GM12878 (cell line): ENCODE results near the gene SORBS1. TPM values are rescaled to one million over a fixed set of nuclear protein-coding genes. Genes with fewer than 3 reads are reported as not detected.

Source experiments
- BHLHE40 ChIP-seq, 2 experiments: fragments of 450-650 bp in 1 of 2; IDR thresholded peaks; 2 replicates each; pipeline ENCODE4 v1.6.1; 2011 to 2017; ENCODE audit warnings: low read depth in 2 of 2, borderline replicate concordance in 1 of 2, improper control_type of control experiment in 1 of 2, low read length in 1 of 2, mild to moderate bottlenecking in 1 of 2
- CREB1 ChIP-seq: IDR thresholded peaks from 2 replicates; pipeline ENCODE4 v1.6.1; 2012; ENCODE audit warnings: low read depth, mild to moderate bottlenecking, inconsistent platforms
- GABPA ChIP-seq: IDR thresholded peaks from 2 replicates; pipeline ENCODE4 v1.6.1; 2014; ENCODE audit warnings: antibody characterized with exemption, low read depth, mild to moderate bottlenecking, inconsistent platforms
- GATAD2B ChIP-seq: fragments of 450-650 bp; conservative IDR thresholded peaks from 2 replicates; pipeline ENCODE4 v1.6.1; 2017; ENCODE audit warnings: low read depth, mild to moderate bottlenecking, moderate library complexity
- HCFC1 ChIP-seq: fragments of 150-350 bp; IDR thresholded peaks from 2 replicates; pipeline ENCODE4 v1.6.1; 2014; ENCODE audit warnings: low read length
- MEF2A ChIP-seq: IDR thresholded peaks from 2 replicates; pipeline ENCODE4 v1.6.1; 2011; ENCODE audit warnings: low read depth, mild to moderate bottlenecking, low read length, moderate library complexity; ENCODE audit not compliant: insufficient read depth
- NBN ChIP-seq: fragments of 450-650 bp; IDR thresholded peaks from 2 replicates; pipeline ENCODE4 v1.6.1; 2016
- PAX5 ChIP-seq: IDR thresholded peaks from 2 replicates; pipeline ENCODE4 v1.6.1; 2011; ENCODE audit warnings: low read depth, low read length, borderline replicate concordance
- POLR2AphosphoS5 ChIP-seq: IDR thresholded peaks from 2 replicates; pipeline ENCODE4 v1.6.1; 2011; ENCODE audit warnings: mild to moderate bottlenecking, low read length, inconsistent platforms
- RELA ChIP-seq: fragments of 450-650 bp; IDR thresholded peaks from 2 replicates; pipeline ENCODE4 v1.8.0; 2014; ENCODE audit warnings: borderline replicate concordance; ENCODE audit not compliant: partially characterized antibody
- RFX5 ChIP-seq: IDR thresholded peaks from 2 replicates; pipeline ENCODE4 v1.6.1; 2011; ENCODE audit warnings: low read depth, low read length, improper control_type of control experiment
- SKIL ChIP-seq: fragments of 450-650 bp; IDR thresholded peaks from 2 replicates; pipeline ENCODE4 v1.6.1; 2017; ENCODE audit warnings: mild to moderate bottlenecking, low read depth, inconsistent platforms; ENCODE audit not compliant: poor library complexity, severe bottlenecking
- SPI1 ChIP-seq: IDR thresholded peaks from 2 replicates; pipeline ENCODE4 v1.6.1; 2011; ENCODE audit warnings: low read depth, mild to moderate bottlenecking, low read length, moderate library complexity, borderline replicate concordance; ENCODE audit not compliant: insufficient read depth
- STAT1 ChIP-seq: fragments of 450-650 bp; conservative IDR thresholded peaks from 2 replicates; pipeline ENCODE4 v1.6.1; 2014; ENCODE audit warnings: antibody characterized with exemption, mild to moderate bottlenecking
- SUPT20H ChIP-seq: IDR thresholded peaks from 2 replicates; pipeline ENCODE4 v1.6.1; 2011; ENCODE audit warnings: low read depth, mild to moderate bottlenecking, low read length, moderate library complexity, borderline replicate concordance; ENCODE audit not compliant: control insufficient read depth
- TARDBP ChIP-seq: IDR thresholded peaks from 2 replicates; pipeline ENCODE4 v1.6.1; 2016; ENCODE audit warnings: borderline replicate concordance
- USF2 ChIP-seq: IDR thresholded peaks from 2 replicates; pipeline ENCODE4 v1.6.1; 2011; ENCODE audit warnings: low read depth, low read length, improper control_type of control experiment, borderline replicate concordance
- YBX1 ChIP-seq: fragments of 450-650 bp; IDR thresholded peaks from 2 replicates; pipeline ENCODE4 v1.6.1; 2016; ENCODE audit warnings: antibody characterized with exemption
- ZNF622 ChIP-seq: fragments of 450-650 bp; IDR thresholded peaks from 2 replicates; pipeline ENCODE4 v1.6.1; 2017; ENCODE audit warnings: mild to moderate bottlenecking, inconsistent platforms
- polyA plus RNA-seq, 11 experiments: library from polyadenylated mRNA; depleted of rRNA in 4 of 11; unstranded in 6 of 11; stranded (reverse) in 5 of 11; fragments of >200 nt; fragmentation: Nextera tagmentation in 4 of 11; fragmentation: Illumina TruSeq in 1 of 11; extraction: Ambion mirVana in 4 of 11; extraction: Trizol in 1 of 11; gene quantifications; 1 replicate in 1 of 11; 2 replicates in 10 of 11; pipeline versions ENCODE4 v1.2.1 to v1.2.3, GENCODE V29; 2011 to 2016; ENCODE audit warnings: inconsistent platforms in 2 of 11, missing spikeins in 2 of 11, low read depth in 1 of 11
- total RNA-seq, 4 experiments: library from RNA; depleted of rRNA in 3 of 4; stranded (reverse); fragments of >200 nt in 3 of 4; fragmentation: Illumina TruSeq in 1 of 4; extraction: Trizol in 1 of 4; gene quantifications; 2 replicates each; pipeline versions ENCODE4 v1.2.1 to v1.2.3, GENCODE V29; 2013 to 2021
- TF ChIP-seq, protein P1 (sequence below): fragments of 450-650 bp; IDR thresholded peaks from 2 replicates; pipeline ENCODE4 v1.6.1; 2017; ENCODE audit warnings: mild to moderate bottlenecking, moderate library complexity
- TF ChIP-seq, protein P2 (sequence below): fragments of 450-650 bp; IDR thresholded peaks from 2 replicates; pipeline ENCODE4 v1.6.1; 2016; ENCODE audit warnings: mild to moderate bottlenecking

The SORBS1 gene
- total and polyA plus RNA-seq, 10 of the 15 experiments (the other 5 are each of a cell fraction or from before 2014, with no cell fraction given), result 0.13 to 0.75 (median 0.39) TPM

- TF ChIP-seq GABPA (no peak), PAX5 (peak; percentile 100), SPI1 (0 out of 2 replicates have a peak, but pooled peaks have one; percentile 23), ZNF622 (no peak), STAT1 (no peak), SKIL (peak; percentile 89), HCFC1 (no peak), GATAD2B (peak; percentile 81), POLR2AphosphoS5 (peak; percentile 93), NBN (peak; percentile 84), MEF2A (peak; percentile 73; the same call in 1 of the 2 replicates), RFX5 (0 out of 2 replicates have a peak, but pooled peaks have one; percentile 37), YBX1 (no peak), RELA (peak; percentile 69), CREB1 (no peak), USF2 (no peak), TARDBP (0 out of 2 replicates have a peak, but pooled peaks have one; percentile 6), SUPT20H (no peak), BHLHE40 (IDR thresholded peaks at IDR 0.05; ENCODE audit: borderline replicate concordance in 1 of 2, low read depth in 2 of 2, low read length in 1 of 2) (peak; percentile 96 to 97)
- TF ChIP-seq, protein P1, sequence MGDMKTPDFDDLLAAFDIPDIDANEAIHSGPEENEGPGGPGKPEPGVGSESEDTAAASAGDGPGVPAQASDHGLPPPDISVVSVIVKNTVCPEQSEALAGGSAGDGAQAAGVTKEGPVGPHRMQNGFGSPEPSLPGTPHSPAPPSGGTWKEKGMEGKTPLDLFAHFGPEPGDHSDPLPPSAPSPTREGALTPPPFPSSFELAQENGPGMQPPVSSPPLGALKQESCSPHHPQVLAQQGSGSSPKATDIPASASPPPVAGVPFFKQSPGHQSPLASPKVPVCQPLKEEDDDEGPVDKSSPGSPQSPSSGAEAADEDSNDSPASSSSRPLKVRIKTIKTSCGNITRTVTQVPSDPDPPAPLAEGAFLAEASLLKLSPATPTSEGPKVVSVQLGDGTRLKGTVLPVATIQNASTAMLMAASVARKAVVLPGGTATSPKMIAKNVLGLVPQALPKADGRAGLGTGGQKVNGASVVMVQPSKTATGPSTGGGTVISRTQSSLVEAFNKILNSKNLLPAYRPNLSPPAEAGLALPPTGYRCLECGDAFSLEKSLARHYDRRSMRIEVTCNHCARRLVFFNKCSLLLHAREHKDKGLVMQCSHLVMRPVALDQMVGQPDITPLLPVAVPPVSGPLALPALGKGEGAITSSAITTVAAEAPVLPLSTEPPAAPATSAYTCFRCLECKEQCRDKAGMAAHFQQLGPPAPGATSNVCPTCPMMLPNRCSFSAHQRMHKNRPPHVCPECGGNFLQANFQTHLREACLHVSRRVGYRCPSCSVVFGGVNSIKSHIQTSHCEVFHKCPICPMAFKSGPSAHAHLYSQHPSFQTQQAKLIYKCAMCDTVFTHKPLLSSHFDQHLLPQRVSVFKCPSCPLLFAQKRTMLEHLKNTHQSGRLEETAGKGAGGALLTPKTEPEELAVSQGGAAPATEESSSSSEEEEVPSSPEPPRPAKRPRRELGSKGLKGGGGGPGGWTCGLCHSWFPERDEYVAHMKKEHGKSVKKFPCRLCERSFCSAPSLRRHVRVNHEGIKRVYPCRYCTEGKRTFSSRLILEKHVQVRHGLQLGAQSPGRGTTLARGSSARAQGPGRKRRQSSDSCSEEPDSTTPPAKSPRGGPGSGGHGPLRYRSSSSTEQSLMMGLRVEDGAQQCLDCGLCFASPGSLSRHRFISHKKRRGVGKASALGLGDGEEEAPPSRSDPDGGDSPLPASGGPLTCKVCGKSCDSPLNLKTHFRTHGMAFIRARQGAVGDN, result peak; percentile 97
- TF ChIP-seq, protein P2, sequence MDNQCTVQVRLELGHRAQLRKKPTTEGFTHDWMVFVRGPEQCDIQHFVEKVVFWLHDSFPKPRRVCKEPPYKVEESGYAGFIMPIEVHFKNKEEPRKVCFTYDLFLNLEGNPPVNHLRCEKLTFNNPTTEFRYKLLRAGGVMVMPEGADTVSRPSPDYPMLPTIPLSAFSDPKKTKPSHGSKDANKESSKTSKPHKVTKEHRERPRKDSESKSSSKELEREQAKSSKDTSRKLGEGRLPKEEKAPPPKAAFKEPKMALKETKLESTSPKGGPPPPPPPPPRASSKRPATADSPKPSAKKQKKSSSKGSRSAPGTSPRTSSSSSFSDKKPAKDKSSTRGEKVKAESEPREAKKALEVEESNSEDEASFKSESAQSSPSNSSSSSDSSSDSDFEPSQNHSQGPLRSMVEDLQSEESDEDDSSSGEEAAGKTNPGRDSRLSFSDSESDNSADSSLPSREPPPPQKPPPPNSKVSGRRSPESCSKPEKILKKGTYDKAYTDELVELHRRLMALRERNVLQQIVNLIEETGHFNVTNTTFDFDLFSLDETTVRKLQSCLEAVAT, result peak; percentile 97
These were observed 266.0 kb downstream of the SORBS1 start (continued) for GRCh38 chr10:95295031-95295755.
